ENCODE measurements around the gene NFATC1. TPM values are rescaled to one million over a fixed set of nuclear protein-coding genes. Genes with fewer than 3 reads are reported as not detected.

Gene NFATC1
- total RNA-seq, 4 donors from 2014 or later, result 13.1 to 21.3 (median 16.2) TPM

- no peaks in the 10 kb centered on the region for H3K9me3 ChIP-seq
- H3K4me1 ChIP-seq, result peaks cover 0 to 5% (median 0%) of the 10 kb centered on the region in 3 donors
- H3K4me3 ChIP-seq, result no peak overlapping the region
- TF ChIP-seq POLR2A (IDR thresholded peaks at IDR 0.05) (no peak), EP300 (IDR thresholded peaks at IDR 0.05) (no peak), CTCF (IDR thresholded peaks at IDR 0.05) (no peak)
- no peak for ATAC-seq
- H3K27me3 ChIP-seq, result no peaks in the 10 kb centered on the region
- 90% methylated on average over 4 of the region's 33 CpGs; no CpG with 5 or more reads in 1 of the 2 donors for WGBS, 2 donors (ENCODE audit: low coverage in 1 of 2)
- no peak overlapping the region for H3K27ac ChIP-seq
- peaks cover 0 to 38% of the 10 kb centered on the region in 2 donors for H3K36me3 ChIP-seq
Observed at GRCh38 chr18:79432376-79433120, 36.8 kb downstream of the NFATC1 start.

- Histone ChIP-seq H3K4me1 (no peaks in the 10 kb centered on the region), H3K27me3 (no peaks in the 10 kb centered on the region), H3K27ac (no peak overlapping the region), H3K9me3 (no peaks in the 10 kb centered on the region), H3K4me3 (no peak overlapping the region), H3K36me3 (peaks cover 0 to 46% of the 10 kb centered on the region in 2 donors)
- TF ChIP-seq EP300 (IDR thresholded peaks at IDR 0.05) (no peak), CTCF (IDR thresholded peaks at IDR 0.05) (no peak), POLR2AphosphoS5 (IDR thresholded peaks at IDR 0.05) (no peak), POLR2A (IDR thresholded peaks at IDR 0.05) (no peak)
- WGBS, 2 donors (ENCODE audit: low coverage in 1 of 2), result 88 to 97% methylated on average over 5 to 15 of the region's 27 CpGs
- no peak for ATAC-seq
Observed at GRCh38 chr18:79433431-79433830, 37.7 kb downstream of the NFATC1 start.

- Histone ChIP-seq H3K4me3 (no peak overlapping the region), H3K9me3 (no peaks in the 10 kb centered on the region), H3K27ac (no peak overlapping the region), H3K27me3 (no peaks in the 10 kb centered on the region), H3K4me1 (no peaks in the 10 kb centered on the region), H3K36me3 (peaks cover 0 to 59% of the 10 kb centered on the region in 2 donors)
- no peak for ATAC-seq
- 89 to 90% methylated on average over 8 to 23 of the region's 31 CpGs for WGBS, 2 donors (ENCODE audit: low coverage in 1 of 2)
- TF ChIP-seq CTCF (IDR thresholded peaks at IDR 0.05), result no peak
- no peak for TF ChIP-seq POLR2AphosphoS5 (IDR thresholded peaks at IDR 0.05)
Observed at GRCh38 chr18:79434607-79435401, 39.1 kb downstream of the NFATC1 start.

GRCh38 chr18:79436556-79437275, 41.0 kb downstream of the NFATC1 start:
- peaks cover 0 to 74% of the 10 kb centered on the region in 2 donors for H3K36me3 ChIP-seq
- TF ChIP-seq POLR2AphosphoS5 (IDR thresholded peaks at IDR 0.05) (no peak), POLR2A (IDR thresholded peaks at IDR 0.05) (no peak), EP300 (IDR thresholded peaks at IDR 0.05) (no peak), CTCF (IDR thresholded peaks at IDR 0.05) (no peak)
- no peak overlapping the region for H3K27ac ChIP-seq
- 95% methylated on average over 7 of the region's 37 CpGs; no CpG with 5 or more reads in 1 of the 2 donors for WGBS, 2 donors (ENCODE audit: low coverage in 1 of 2)
- no peaks in the 10 kb centered on the region for H3K27me3 ChIP-seq
- no peak for ATAC-seq
- no peaks in the 10 kb centered on the region for H3K9me3 ChIP-seq
- no peaks in the 10 kb centered on the region for H3K4me1 ChIP-seq
- no peak overlapping the region for H3K4me3 ChIP-seq
